ENCODE data around the gene MPRIP.

The MPRIP gene

GRCh38 chr17:17109907-17110306, 67.7 kb downstream of the MPRIP start:
- DNase-seq (ENCODE audit: low read depth) = peak; percentile 6

- DNase-seq (ENCODE audit: low read depth) = no peak
Measured at GRCh38 chr17:17110520-17110919, 68.3 kb downstream of the MPRIP start.

- no peak for DNase-seq (ENCODE audit: low read depth)
Measured at GRCh38 chr17:17111401-17112393, 69.4 kb downstream of the MPRIP start.

- DNase-seq (ENCODE audit: low read depth) = no peak
Measured at GRCh38 chr17:17112628-17113200, 70.5 kb downstream of the MPRIP start.

GRCh38 chr17:17114592-17115225, 72.5 kb downstream of the MPRIP start:
- DNase-seq (ENCODE audit: low read depth) = no peak

- DNase-seq (ENCODE audit: low read depth) = no peak
Measured at GRCh38 chr17:17115620-17116019, 73.4 kb downstream of the MPRIP start.

GRCh38 chr17:17116406-17116805, 74.1 kb downstream of the MPRIP start:
- no peak for DNase-seq (ENCODE audit: low read depth)

GRCh38 chr17:17117923-17118322, 75.7 kb downstream of the MPRIP start:
- no peak for DNase-seq (ENCODE audit: low read depth)

GRCh38 chr17:17118399-17118798, 76.1 kb downstream of the MPRIP start:
- no peak for DNase-seq (ENCODE audit: low read depth)

GRCh38 chr17:17119106-17119505, 76.8 kb downstream of the MPRIP start:
- no peak for DNase-seq (ENCODE audit: low read depth)

- DNase-seq (ENCODE audit: low read depth) = peak; percentile 29
Measured at GRCh38 chr17:17119533-17119932, 77.3 kb downstream of the MPRIP start.

- no peak for DNase-seq (ENCODE audit: low read depth)
Measured at GRCh38 chr17:17120294-17120693, 78.0 kb downstream of the MPRIP start.

- DNase-seq (ENCODE audit: low read depth) = no peak
Measured at GRCh38 chr17:17120701-17121100, 78.4 kb downstream of the MPRIP start.

GRCh38 chr17:17121162-17121561, 78.9 kb downstream of the MPRIP start:
- DNase-seq (ENCODE audit: low read depth) = no peak

GRCh38 chr17:17122781-17123483, 80.7 kb downstream of the MPRIP start:
- no peak for DNase-seq (ENCODE audit: low read depth)

GRCh38 chr17:17124341-17124740, 82.1 kb downstream of the MPRIP start:
- no peak for DNase-seq (ENCODE audit: low read depth)

GRCh38 chr17:17125136-17126084, 83.2 kb downstream of the MPRIP start:
- peak; percentile 6 for DNase-seq (ENCODE audit: low read depth)

- no peak for DNase-seq (ENCODE audit: low read depth)
Measured at GRCh38 chr17:17126131-17127110, 84.2 kb downstream of the MPRIP start.

- DNase-seq (ENCODE audit: low read depth) = no peak
Measured at GRCh38 chr17:17127156-17127555, 84.9 kb downstream of the MPRIP start.

GRCh38 chr17:17127730-17128291, 85.6 kb downstream of the MPRIP start:
- DNase-seq (ENCODE audit: low read depth) = no peak

Data from activated T-cell treated with anti-CD3 and anti-CD28 coated beads for 1 hour (primary cell).